ENCODE measurements around the gene SPX.

- TF ChIP-seq POLR2A (IDR thresholded peaks at IDR 0.05), result no peak
- no peak for TF ChIP-seq CTCF (IDR thresholded peaks at IDR 0.05 in 4 of 5, conservative IDR thresholded peaks at IDR 0.05 in 1 of 5)
Observed at GRCh38 chr12:21580748-21581516, 54.8 kb downstream of the SPX start.
